Lung (tissue), 12 donors: Measurements from ENCODE around the gene KRT2. TPM values are rescaled to one million over a fixed set of nuclear protein-coding genes. Genes with fewer than 3 reads are reported as not detected.

Experiments
- ATAC-seq: fragments of 200-7000 bp; cut with Tn5 transposase; one replicate; pipeline ENCODE4 v1.9.1; 2020; ENCODE audit warnings: moderate number of reproducible peaks; ENCODE audit not compliant: insufficient read depth, low FRiP score
- DNase-seq, 3 donors: peaks; one replicate each; pipeline ENCODE4 v3.0.0-alpha.2; 2013 to 2017
- H3K27ac ChIP-seq, 2 donors: one replicate each; pipeline ENCODE4 v1.5.1; 2013; ENCODE audit warnings: mild to moderate bottlenecking in 2 of 2, moderate library complexity in 2 of 2, control low read depth in 1 of 2, inconsistent platforms in 1 of 2, low read depth in 1 of 2, low read length in 1 of 2
- H3K27me3 ChIP-seq, 3 donors: one replicate each; pipeline ENCODE4 v1.5.1; 2013; ENCODE audit warnings: low read length in 2 of 3; ENCODE audit not compliant: control insufficient read depth in 3 of 3, insufficient read depth in 3 of 3
- H3K36me3 ChIP-seq, 4 donors: one replicate each; pipeline ENCODE4 v1.5.1; 2013; ENCODE audit warnings: low read length in 4 of 4, mild to moderate bottlenecking in 1 of 4, moderate library complexity in 1 of 4; ENCODE audit not compliant: control insufficient read depth in 4 of 4, insufficient read depth in 4 of 4
- H3K4me1 ChIP-seq, 5 donors: one replicate each; pipeline ENCODE4 v1.5.1; 2013; ENCODE audit warnings: low read length in 5 of 5, mild to moderate bottlenecking in 2 of 5, moderate library complexity in 1 of 5; ENCODE audit not compliant: control insufficient read depth in 5 of 5, insufficient read depth in 5 of 5
- H3K4me3 ChIP-seq: one replicate; pipeline ENCODE4 v1.5.1; 2013; ENCODE audit warnings: mild to moderate bottlenecking, control low read depth, moderate library complexity
- H3K9ac ChIP-seq, 2 donors: one replicate each; pipeline ENCODE4 v1.5.1; 2013; ENCODE audit warnings: low read length in 2 of 2, control low read depth in 1 of 2; ENCODE audit not compliant: insufficient read depth in 1 of 2
- H3K9me3 ChIP-seq, 4 donors: one replicate each; pipeline ENCODE4 v1.5.1; 2013; ENCODE audit warnings: low read length in 3 of 4, mild to moderate bottlenecking in 1 of 4, moderate library complexity in 1 of 4; ENCODE audit not compliant: control insufficient read depth in 4 of 4, insufficient read depth in 3 of 4
- WGBS, 2 donors: extraction: QIAGEN DNeasy Blood & Tissue Kit; methylation state at CpG; one replicate each; pipeline ENCODE4 v1.1.7; 2013; 5-methylcytosine and 5-hydroxymethylcytosine counted together
- polyA plus RNA-seq, 2 donors: library from polyadenylated mRNA; stranded (reverse); fragments of 200-250 nt; gene quantifications; one replicate each; pipeline ENCODE4 v1.2.1, GENCODE V29; 2013
- total RNA-seq, 2 donors: library from RNA; depleted of rRNA in 1 of 2; stranded (reverse); fragments of >200 nt in 1 of 2; gene quantifications; one replicate each; pipeline ENCODE4 v1.2.1, GENCODE V29; 2014 to 2021
- TF ChIP-seq, protein P1 (sequence below): IDR thresholded peaks from 2 replicates; pipeline ENCODE4 v1.5.1; 2012; ENCODE audit warnings: mild to moderate bottlenecking; ENCODE audit errors: control extremely low read depth, extremely low read depth
- donor health status: control.
- donor health status: control.
- donor health status: Bipolar disorder and iron deficiency.
- donor health status: healthy.
- donor health status: DM: yes; HTN: yes; CAD: no.

KRT2 gene
- total and polyA plus RNA-seq, 4 donors = 0.03 TPM; not detected in 3

DNA sequence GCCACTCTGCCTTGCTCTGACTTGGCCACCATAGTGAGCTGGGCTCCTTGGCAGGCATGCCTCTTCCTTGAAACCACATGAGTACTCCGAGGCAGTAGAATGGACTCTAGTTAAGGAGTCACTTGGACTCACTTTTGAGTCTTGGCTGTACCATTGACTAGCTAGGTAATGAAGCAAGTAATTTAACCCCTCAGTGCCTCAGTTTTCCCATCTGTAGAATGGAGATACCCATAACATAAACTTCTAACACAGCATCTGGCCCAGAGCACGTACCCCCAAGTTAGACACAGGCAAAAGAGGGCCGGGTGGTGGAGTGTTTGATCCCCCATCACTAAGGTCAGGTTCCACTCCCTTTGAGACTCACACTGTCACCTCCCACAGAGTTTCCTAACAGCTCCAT, 43.0 kb upstream of the KRT2 start:
- Histone ChIP-seq H3K9ac (no peak overlapping the region), H3K4me1 (peaks cover 0 to 7% (median 0%) of the 10 kb centered on the region in 5 donors), H3K9me3 (no peaks in the 10 kb centered on the region), H3K4me3 (no peak overlapping the region), H3K27me3 (peaks cover 4 to 53% (median 27%) of the 10 kb centered on the region in 3 donors), H3K27ac (no peak overlapping the region), H3K36me3 (no peaks in the 10 kb centered on the region)
- DNase-seq (no peak), ATAC-seq (no peak)
- WGBS, 2 donors = 81 to 97% methylated on average over 3 of the region's 3 CpGs
- TF ChIP-seq, protein P1, sequence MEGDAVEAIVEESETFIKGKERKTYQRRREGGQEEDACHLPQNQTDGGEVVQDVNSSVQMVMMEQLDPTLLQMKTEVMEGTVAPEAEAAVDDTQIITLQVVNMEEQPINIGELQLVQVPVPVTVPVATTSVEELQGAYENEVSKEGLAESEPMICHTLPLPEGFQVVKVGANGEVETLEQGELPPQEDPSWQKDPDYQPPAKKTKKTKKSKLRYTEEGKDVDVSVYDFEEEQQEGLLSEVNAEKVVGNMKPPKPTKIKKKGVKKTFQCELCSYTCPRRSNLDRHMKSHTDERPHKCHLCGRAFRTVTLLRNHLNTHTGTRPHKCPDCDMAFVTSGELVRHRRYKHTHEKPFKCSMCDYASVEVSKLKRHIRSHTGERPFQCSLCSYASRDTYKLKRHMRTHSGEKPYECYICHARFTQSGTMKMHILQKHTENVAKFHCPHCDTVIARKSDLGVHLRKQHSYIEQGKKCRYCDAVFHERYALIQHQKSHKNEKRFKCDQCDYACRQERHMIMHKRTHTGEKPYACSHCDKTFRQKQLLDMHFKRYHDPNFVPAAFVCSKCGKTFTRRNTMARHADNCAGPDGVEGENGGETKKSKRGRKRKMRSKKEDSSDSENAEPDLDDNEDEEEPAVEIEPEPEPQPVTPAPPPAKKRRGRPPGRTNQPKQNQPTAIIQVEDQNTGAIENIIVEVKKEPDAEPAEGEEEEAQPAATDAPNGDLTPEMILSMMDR = no peak

DNA sequence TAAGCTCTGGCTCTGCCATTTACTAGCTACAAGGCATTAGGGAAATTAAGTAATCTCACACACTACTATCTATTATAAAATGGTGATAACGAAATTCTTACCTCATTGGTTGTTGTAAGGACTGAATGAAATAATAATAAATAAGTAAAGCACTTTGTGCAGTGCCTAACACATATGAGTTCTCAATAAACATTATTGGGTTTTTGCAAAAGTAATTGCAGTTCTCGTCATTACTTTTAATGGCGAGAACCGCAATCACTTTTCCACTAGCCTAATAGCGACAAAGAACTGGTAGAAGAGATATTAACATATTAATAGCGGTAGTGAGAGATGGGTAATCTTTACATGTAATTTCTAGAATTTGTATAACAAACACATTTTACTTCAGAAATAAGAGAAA, 42.1 kb upstream of the KRT2 start:
- no peak for DNase-seq
- H3K9ac ChIP-seq = no peak overlapping the region
- H3K27me3 ChIP-seq = peaks cover 4 to 58% (median 31%) of the 10 kb centered on the region in 3 donors
- no peak for ATAC-seq
- H3K4me3 ChIP-seq = no peak overlapping the region
- no peak overlapping the region for H3K27ac ChIP-seq
- no peaks in the 10 kb centered on the region for H3K9me3 ChIP-seq
- H3K4me1 ChIP-seq = peaks cover 0 to 7% (median 0%) of the 10 kb centered on the region in 5 donors
- 90 to 93% methylated on average over 6 of the region's 6 CpGs for WGBS, 2 donors
- TF ChIP-seq, protein P1 = no peak
- no peaks in the 10 kb centered on the region for H3K36me3 ChIP-seq

DNA sequence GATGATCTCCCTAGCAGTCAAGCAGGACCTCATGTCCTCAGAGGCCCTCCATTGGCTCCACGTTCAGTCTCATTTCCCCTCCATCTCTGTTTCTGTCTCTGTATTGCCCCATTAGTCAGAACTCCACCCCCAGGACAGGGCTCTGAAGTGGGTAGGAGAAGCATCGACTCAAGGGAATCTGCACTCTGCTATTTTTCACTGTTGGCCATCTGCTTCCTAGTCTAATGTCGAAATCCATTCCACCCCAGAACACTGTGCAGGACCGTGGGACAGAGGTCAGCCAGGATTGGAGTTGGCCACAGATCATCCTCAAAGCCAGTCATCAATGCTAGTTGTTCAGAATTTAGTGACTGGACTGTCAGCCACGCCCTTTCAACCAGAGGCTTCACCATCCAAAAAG, 41.2 kb upstream of the KRT2 start:
- no peak overlapping the region for H3K9ac ChIP-seq
- DNase-seq (no peak), ATAC-seq (no peak)
- WGBS, 2 donors = 67 to 70% methylated on average over 5 of the region's 5 CpGs
- no peak overlapping the region for H3K4me3 ChIP-seq
- peaks cover 0 to 7% (median 0%) of the 10 kb centered on the region in 5 donors for H3K4me1 ChIP-seq
- no peak overlapping the region for H3K27ac ChIP-seq
- H3K9me3 ChIP-seq = no peaks in the 10 kb centered on the region
- H3K27me3 ChIP-seq = peaks cover 4 to 60% (median 31%) of the 10 kb centered on the region in 3 donors
- no peaks in the 10 kb centered on the region for H3K36me3 ChIP-seq
- TF ChIP-seq, protein P1 = no peak

DNA sequence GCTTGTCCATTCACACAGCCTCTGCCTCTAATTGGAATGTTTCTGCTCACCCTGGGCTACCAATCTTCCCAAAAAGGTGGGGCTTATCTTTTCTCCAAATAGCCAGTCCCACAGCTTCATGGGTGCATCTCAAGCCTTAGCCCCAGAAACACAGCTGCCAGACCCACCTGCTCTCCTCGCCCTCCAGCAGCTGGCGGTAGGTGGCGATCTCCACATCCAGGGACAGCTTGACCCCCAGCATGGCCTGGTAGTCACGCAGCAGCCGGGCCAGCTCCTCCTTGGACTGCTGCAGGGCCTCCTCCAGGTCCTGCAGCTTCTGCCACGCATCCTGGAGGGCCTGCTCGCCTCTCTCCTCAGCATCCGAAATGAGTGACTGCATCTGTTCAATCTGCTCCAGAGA, 40.2 kb upstream of the KRT2 start:
- Histone ChIP-seq H3K36me3 (no peaks in the 10 kb centered on the region), H3K4me3 (no peak overlapping the region), H3K27me3 (peaks cover 4 to 57% (median 33%) of the 10 kb centered on the region in 3 donors), H3K27ac (no peak overlapping the region), H3K4me1 (peaks cover 0 to 7% (median 0%) of the 10 kb centered on the region in 5 donors), H3K9ac (no peak overlapping the region), H3K9me3 (no peaks in the 10 kb centered on the region)
- DNase-seq (no peak), ATAC-seq (no peak)
- TF ChIP-seq, protein P1 = no peak
- WGBS, 2 donors = 75 to 79% methylated on average over 8 of the region's 8 CpGs
